Activated T-helper 1 cell treated with anti-CD3 and anti-CD28 coated beads, Interleukin-12 subunit alpha, Interleukin-12 subunit beta, Interleukin-2, Interleukin-4 antibody, amounts not matched to agents 30 ng/mL and 10 ng/mL and 1 ng/mL, durations not matched to agents 14 hours and 24 hours and 36 hours (primary cell): Measurements from ENCODE around the gene AMOTL1. TPM values are rescaled to one million over a fixed set of nuclear protein-coding genes. Genes with fewer than 3 reads are reported as not detected.

Source experiments
- DNase-seq: peaks from one replicate; pipeline ENCODE4 v3.0.0; 2021; ENCODE audit warnings: low spot score
- H3K27ac Mint-ChIP-seq: one replicate; pipeline ENCODE4 v1.8.0; 2021; ENCODE audit warnings: mild to moderate bottlenecking, mixed read lengths
- H3K27me3 Mint-ChIP-seq: one replicate; pipeline ENCODE4 v1.8.0; 2022; ENCODE audit warnings: mild to moderate bottlenecking, moderate library complexity, mixed read lengths; ENCODE audit not compliant: insufficient read depth
- H3K36me3 Mint-ChIP-seq: one replicate; pipeline ENCODE4 v1.8.0; 2021; ENCODE audit warnings: low read depth, mixed read lengths
- H3K4me1 Mint-ChIP-seq: one replicate; pipeline ENCODE4 v1.8.0; 2021; ENCODE audit warnings: low read depth, mixed read lengths
- H3K4me3 Mint-ChIP-seq: one replicate; pipeline ENCODE4 v1.8.0; 2021; ENCODE audit warnings: mild to moderate bottlenecking, moderate library complexity, mixed read lengths
- H3K9me3 Mint-ChIP-seq: one replicate; pipeline ENCODE4 v1.8.0; 2021; ENCODE audit warnings: mixed read lengths
- intact Hi-C: fragments of 100-400 bp; cut with micrococcal nuclease; formaldehyde crosslinking; loops from one replicate; pipeline ENCODE4 v1.15.1; 2024
- total RNA-seq: library from RNA; stranded (reverse); gene quantifications from 2 replicates; pipeline ENCODE4 v1.2.3, GENCODE V29; 2022

AMOTL1 gene
- total RNA-seq, 1 donor from 2014 or later = 4.9 TPM

DNA sequence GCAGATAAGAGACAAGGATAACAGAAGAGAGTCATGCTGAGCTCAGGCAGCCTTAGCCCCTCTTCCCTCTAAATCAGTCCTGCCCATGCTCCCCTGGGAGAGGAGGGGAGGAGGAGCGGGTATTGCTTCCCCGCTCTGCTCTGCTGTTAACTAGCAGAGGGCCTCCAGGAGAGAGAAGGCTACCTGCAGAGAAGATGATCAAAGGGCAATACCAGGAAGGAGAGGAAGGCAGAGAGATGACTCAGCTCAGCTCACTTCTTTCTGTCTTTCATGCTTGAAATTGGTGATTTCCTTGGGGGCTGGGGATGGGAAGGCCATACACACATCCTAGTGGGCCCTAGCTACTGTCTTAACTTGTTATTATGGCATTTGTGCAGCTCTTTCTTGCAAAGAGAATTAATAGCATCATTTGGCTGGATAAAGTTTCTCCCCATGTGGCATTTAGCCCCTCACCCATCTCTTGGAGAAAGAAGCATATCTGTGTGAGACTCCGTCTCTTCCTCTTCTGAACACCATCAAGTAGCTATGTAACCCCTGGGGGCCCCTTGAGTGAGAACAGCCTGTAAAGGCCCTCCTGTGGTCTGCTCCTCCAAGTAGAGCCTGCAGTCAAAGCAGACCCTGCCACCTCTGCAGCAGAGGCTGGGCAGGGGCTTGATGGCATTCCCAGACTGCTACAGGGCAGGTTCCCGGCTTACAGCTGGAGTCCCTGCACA lies 33.4 kb upstream of the AMOTL1 start:
- no peaks in the 10 kb centered on the region for H3K36me3 Mint-ChIP-seq
- H3K27ac Mint-ChIP-seq = no peak overlapping the region
- peaks cover 10% of the 10 kb centered on the region for H3K4me1 Mint-ChIP-seq
- intact Hi-C loops = no loop called here
- DNase-seq = no peak
- peaks cover 6% of the 10 kb centered on the region for H3K27me3 Mint-ChIP-seq
- H3K4me3 Mint-ChIP-seq = no peak overlapping the region
- no peaks in the 10 kb centered on the region for H3K9me3 Mint-ChIP-seq

DNA sequence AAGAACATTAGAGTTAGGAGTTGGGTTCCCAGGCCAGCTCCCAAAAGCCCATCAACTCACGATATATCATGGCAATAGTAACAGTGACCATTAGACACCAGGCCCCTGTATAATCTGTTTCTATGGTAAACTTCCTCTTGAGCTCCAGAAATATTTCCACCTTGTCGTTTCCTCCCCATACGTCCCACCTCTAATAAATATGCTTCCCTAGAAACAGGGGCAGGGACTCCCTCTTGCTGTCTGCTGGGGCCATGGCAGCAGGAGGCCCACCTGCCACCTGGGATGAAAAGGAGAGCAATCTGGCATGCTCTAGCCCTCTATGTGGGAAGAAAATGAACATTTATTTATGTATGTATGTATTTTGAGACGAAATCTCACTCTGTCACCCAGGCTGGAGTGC lies 32.2 kb upstream of the AMOTL1 start:
- intact Hi-C loops = no loop called here
- no peak for DNase-seq
- H3K9me3 Mint-ChIP-seq = no peaks in the 10 kb centered on the region
- H3K4me1 Mint-ChIP-seq = peaks cover 12% of the 10 kb centered on the region
- no peak overlapping the region for H3K4me3 Mint-ChIP-seq
- peaks cover 5% of the 10 kb centered on the region for H3K27me3 Mint-ChIP-seq
- no peaks in the 10 kb centered on the region for H3K36me3 Mint-ChIP-seq
- no peak overlapping the region for H3K27ac Mint-ChIP-seq

DNA sequence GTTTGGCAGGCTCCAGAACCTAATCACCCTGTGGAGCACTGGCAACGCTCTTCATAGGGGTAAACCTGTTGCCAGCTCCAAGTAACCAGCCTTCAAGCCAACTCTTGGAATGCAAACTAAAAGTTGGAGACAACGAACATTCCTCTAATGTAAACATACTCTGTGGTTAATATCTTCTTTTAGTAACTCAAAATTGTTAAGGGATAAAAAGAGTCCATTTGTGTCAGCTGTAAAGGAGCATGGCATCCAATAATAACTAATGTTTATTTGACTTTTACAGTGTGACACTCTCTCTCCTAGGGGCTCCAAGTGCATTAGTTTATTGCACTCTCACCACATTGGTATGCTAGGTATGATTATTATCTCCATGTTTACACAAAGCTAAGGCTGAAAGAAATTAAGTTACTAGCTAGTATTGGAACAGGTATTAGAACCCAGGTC lies 31.0 kb upstream of the AMOTL1 start:
- Mint-ChIP-seq H3K27me3 (peaks cover 17% of the 10 kb centered on the region), H3K9me3 (no peaks in the 10 kb centered on the region), H3K36me3 (no peaks in the 10 kb centered on the region), H3K4me1 (peaks cover 22% of the 10 kb centered on the region), H3K27ac (no peak overlapping the region), H3K4me3 (no peak overlapping the region)
- intact Hi-C loops = no loop called here
- DNase-seq = no peak

DNA sequence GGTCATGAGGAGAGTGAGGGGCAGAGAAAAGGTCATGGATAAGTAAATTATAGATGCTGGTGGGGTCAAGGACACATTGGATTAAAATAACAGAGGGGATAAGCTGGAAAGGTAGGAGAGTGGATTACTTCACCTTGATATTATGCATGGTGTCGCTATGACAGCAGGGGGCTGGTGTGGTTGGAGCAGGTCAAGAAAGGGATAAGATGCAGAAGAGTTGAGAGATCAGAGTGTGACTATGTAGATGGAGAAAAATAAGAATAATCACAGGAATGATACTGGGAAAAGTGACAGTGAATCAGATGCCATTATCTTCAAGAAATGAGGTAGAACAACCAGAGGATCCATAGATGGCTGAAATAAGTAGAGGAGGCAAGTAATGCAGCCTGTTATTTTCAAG lies 29.4 kb upstream of the AMOTL1 start:
- Mint-ChIP-seq H3K4me3 (no peak overlapping the region), H3K36me3 (no peaks in the 10 kb centered on the region), H3K4me1 (peaks cover 22% of the 10 kb centered on the region), H3K27ac (no peak overlapping the region), H3K9me3 (no peaks in the 10 kb centered on the region), H3K27me3 (peaks cover 28% of the 10 kb centered on the region)
- intact Hi-C loops = no loop called here
- no peak for DNase-seq

DNA sequence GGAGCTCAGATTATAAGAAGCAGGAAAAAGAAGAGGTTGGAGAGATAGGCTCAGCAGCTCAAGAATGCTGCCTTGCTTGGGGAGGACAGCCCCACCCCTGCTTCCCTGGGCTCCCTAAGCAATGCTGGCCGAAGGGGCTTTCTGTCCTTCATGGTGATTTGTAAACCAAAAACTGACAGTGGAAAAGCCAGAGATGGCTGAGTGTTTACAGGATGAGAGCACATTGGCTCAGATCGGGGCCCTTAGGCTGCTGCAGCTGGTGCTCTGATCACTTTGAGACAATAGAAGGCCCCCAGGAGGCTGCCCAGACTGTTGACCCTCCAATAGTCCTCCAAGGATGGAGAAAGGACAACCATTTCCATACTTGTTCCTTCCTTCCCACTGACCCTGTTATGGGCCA lies 28.8 kb upstream of the AMOTL1 start:
- intact Hi-C loops = no loop called here
- no peak overlapping the region for H3K4me3 Mint-ChIP-seq
- H3K4me1 Mint-ChIP-seq = peaks cover 21% of the 10 kb centered on the region
- DNase-seq = no peak
- H3K36me3 Mint-ChIP-seq = no peaks in the 10 kb centered on the region
- H3K9me3 Mint-ChIP-seq = no peaks in the 10 kb centered on the region
- peaks cover 29% of the 10 kb centered on the region for H3K27me3 Mint-ChIP-seq
- H3K27ac Mint-ChIP-seq = no peak overlapping the region

DNA sequence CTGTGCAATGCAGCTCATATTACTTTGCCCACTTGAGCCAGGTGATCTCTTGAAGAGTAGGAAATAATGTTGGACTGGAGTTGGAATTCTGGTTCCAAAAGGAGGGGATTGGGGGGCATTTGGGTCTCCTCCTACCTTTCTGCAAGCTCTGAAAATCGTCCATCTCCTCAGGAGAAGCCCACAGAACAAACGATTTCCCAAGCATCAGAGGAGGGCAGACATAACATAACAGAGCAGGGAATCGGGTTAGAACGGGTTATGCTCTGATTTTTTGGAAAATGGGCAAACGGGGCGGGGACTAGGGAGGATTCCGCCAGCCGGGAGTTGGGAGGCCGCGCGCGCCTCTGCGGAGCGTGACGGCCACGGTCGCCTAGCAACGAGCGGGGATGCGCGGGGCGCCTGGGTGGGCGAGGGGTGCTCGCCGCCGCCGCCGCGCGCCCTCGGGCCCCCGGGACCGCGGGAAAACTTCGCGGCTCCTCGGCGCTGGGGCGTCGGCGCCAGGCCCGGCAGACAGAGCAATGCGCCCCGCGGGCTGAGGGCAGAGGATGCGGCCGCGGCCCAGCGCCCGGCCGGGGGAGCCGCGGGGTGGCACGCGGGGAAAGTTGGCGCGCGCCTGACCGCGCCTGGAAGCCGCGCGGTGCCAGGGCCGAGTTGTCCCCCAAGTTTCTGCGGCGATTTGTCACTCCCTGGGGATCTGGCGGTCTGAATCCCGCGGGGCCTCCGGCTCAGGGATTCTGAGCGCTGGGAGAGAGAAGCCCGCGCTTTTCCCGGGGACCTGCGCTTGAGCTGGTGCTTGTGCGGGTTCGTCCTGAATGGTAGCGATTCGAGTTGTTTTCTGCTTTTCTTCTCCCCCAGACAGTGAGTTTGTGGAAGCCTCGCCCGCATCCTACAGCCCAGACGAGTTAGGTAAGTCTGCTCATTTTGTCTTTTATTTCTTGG lies 27.8 kb upstream of the AMOTL1 start:
- Mint-ChIP-seq H3K4me1 (peaks cover 13% of the 10 kb centered on the region), H3K36me3 (no peaks in the 10 kb centered on the region), H3K4me3 (peak overlapping the region; percentile 74), H3K9me3 (no peaks in the 10 kb centered on the region), H3K27ac (no peak overlapping the region), H3K27me3 (peaks cover 29% of the 10 kb centered on the region)
- intact Hi-C loops = no loop called here
- no peak for DNase-seq

DNA sequence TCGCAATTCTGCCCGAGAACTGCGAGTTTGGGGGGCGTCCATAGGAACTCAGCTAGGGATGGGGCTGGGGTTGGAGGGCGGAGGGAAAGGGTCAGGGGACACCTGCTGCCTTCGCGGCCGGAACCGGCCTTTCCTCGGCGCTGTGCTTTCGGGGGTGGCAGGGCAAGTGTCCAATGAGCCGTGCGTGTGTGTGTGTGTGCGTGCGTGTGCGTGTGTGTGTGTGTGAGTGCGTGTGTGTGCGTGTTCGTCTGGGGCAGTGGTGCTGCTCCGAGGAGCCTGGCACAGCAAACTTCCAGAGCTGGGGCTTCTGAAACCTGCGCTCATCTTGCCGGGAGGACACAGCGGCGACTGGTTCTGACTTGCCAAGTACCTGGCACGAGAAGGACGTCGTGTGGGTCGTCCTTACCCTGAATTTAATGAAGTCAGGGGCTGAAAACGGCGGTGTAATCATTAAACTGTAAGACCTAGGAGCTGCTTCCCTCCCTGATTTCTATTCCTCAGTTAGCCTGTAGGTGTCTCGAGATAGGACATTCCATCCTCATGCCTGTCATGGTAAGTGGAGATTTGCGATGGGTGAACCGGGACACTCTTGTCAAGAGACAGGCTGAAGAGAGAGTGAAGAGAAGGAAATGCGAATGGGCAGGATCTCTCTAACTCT lies 27.0 kb upstream of the AMOTL1 start:
- intact Hi-C loops = no loop called here

DNA sequence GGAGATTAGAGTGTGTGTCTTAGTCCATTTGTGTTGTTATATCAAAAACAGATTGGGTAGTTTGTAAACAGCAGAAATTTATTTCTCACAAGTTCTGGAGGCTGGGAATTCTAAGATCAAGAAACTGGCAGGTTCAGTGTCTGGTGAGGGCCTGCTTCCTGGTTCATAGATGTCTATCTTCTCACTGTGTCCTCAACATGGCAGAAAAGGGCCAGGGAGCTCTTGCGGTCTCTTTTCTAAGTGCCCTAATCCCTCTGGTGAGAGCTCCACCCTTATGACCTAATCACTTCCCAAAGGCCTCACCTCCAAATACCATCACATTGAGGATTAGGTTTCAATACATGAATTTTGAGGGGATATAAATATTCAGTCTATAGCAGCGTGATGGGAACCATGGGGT lies 25.5 kb upstream of the AMOTL1 start:
- intact Hi-C loops = no loop called here
- no peaks in the 10 kb centered on the region for H3K9me3 Mint-ChIP-seq
- DNase-seq = no peak
- no peak overlapping the region for H3K27ac Mint-ChIP-seq
- H3K36me3 Mint-ChIP-seq = no peaks in the 10 kb centered on the region
- peaks cover 13% of the 10 kb centered on the region for H3K4me1 Mint-ChIP-seq
- H3K4me3 Mint-ChIP-seq = no peak overlapping the region
- H3K27me3 Mint-ChIP-seq = peaks cover 36% of the 10 kb centered on the region

More for the DNA sequence above, 27.0 kb upstream of the AMOTL1 start:
- peaks cover 13% of the 10 kb centered on the region for H3K4me1 Mint-ChIP-seq
- H3K9me3 Mint-ChIP-seq = no peaks in the 10 kb centered on the region
- peaks cover 29% of the 10 kb centered on the region for H3K27me3 Mint-ChIP-seq
- no peak for DNase-seq
- H3K36me3 Mint-ChIP-seq = no peaks in the 10 kb centered on the region
- H3K27ac Mint-ChIP-seq = no peak overlapping the region
- peak overlapping the region; percentile 74 for H3K4me3 Mint-ChIP-seq

DNA sequence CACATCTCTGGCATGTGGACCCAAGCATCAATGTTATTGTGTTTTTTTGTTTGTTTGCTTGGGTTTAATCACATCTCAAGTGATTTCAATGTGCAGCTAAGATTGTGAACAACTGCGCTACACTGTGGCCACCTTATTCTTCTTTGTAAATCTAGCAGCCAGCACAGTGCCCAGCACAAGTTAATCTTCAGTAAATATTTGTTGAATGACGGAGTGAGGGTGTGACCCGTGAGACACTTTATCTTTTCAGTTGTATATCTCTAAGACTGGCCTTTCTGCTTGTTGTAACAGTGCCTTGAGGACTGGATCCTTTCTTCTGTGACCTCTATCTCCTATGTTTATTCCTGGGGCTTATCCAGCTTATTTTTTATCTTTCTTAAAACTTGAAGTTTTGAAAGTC lies 21.4 kb upstream of the AMOTL1 start:
- Mint-ChIP-seq H3K4me1 (peaks cover 2% of the 10 kb centered on the region), H3K27ac (no peak overlapping the region), H3K27me3 (peaks cover 36% of the 10 kb centered on the region), H3K4me3 (no peak overlapping the region), H3K9me3 (no peaks in the 10 kb centered on the region), H3K36me3 (no peaks in the 10 kb centered on the region)
- no peak for DNase-seq
- intact Hi-C loops = no loop called here

DNA sequence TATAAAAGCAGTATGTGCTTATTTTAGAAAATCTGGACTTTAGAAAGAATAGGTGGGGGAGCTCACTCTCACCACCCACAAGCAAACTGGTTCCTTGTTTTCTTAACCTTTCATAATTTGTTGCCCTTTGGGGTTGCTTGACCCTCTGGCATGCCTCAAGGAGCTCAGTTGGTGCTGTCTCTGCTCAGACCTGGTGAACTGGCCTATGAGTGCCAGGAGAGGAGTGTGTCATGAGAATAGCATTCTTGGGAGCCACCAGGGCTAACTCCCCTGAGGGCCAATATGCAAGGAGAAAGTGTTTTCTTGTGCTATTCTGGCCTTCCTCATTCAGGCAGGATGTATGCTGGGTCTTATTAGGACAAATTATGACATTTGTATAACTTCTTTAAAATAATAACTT lies 21.0 kb upstream of the AMOTL1 start:
- Mint-ChIP-seq H3K4me3 (no peak overlapping the region), H3K36me3 (no peaks in the 10 kb centered on the region), H3K9me3 (no peaks in the 10 kb centered on the region), H3K4me1 (no peaks in the 10 kb centered on the region), H3K27me3 (peaks cover 35% of the 10 kb centered on the region), H3K27ac (no peak overlapping the region)
- intact Hi-C loops = no loop called here
- DNase-seq = no peak

DNA sequence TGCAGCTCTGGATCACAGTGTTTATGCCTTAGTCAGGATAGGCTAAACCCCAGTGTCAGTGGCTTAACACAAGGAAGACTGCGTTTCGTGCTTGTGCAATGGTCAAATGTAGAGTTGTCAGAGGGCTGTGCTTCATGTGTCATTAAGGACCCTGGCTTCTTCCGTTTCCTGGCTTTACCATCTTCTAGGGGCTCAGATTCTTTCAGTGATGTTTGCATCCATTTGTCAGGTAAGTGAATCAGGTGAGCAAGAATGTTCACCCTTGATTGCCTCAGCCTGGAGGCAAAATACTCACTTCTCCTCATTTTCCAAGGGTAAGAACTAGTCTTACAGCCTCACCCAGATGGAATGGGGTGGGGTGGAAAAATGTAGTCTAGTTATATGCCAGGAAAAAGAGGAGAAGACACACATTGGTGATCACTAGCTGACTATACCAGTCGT lies 20.5 kb upstream of the AMOTL1 start:
- Mint-ChIP-seq H3K4me1 (no peaks in the 10 kb centered on the region), H3K27me3 (peaks cover 33% of the 10 kb centered on the region), H3K36me3 (no peaks in the 10 kb centered on the region), H3K9me3 (no peaks in the 10 kb centered on the region), H3K4me3 (no peak overlapping the region), H3K27ac (no peak overlapping the region)
- DNase-seq = no peak
- intact Hi-C loops = no loop called here

DNA sequence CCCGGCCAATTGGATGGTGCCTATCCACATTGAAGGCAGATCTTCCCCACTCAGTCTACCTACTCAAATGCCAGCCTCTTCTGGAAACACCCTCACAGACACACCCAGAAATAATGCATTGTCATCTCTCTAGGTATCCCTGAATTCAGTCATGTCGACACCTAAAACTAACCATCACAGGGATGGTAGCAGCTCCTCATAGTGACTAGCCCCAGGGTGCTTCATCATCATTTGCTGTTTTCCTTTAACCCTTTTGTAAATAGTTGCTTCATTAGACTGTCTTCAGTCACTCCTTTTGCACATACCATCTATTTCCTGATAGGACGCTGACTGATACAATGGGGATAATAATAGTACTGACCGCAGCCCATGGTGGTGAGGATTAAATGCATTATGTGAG lies 18.8 kb upstream of the AMOTL1 start:
- Mint-ChIP-seq H3K27me3 (peaks cover 24% of the 10 kb centered on the region), H3K36me3 (no peaks in the 10 kb centered on the region), H3K27ac (no peak overlapping the region), H3K9me3 (no peaks in the 10 kb centered on the region), H3K4me1 (no peaks in the 10 kb centered on the region), H3K4me3 (no peak overlapping the region)
- intact Hi-C loops = no loop called here
- no peak for DNase-seq
